Prostate gland (tissue), 2 donors: ENCODE results near the gene FXYD6.

Experiments used
- POLR2A ChIP-seq: fragments of 450-650 bp; IDR thresholded peaks from one replicate; pipeline ENCODE4 v1.6.1; 2016; ENCODE audit warnings: antibody characterized with exemption, mild to moderate bottlenecking
- TF ChIP-seq, protein P1 (sequence below), 4 experiments: fragments of 200-600 bp in 2 of 4; fragments of 450-650 bp in 2 of 4; sonication (generic) in 2 of 4; IDR thresholded peaks; 1 replicate in 3 of 4; 2 replicates in 1 of 4; pipeline ENCODE4 v1.5.1; 2016 to 2019; ENCODE audit warnings: antibody characterized with exemption in 4 of 4, mild to moderate bottlenecking in 2 of 4, moderate library complexity in 2 of 4

- TF ChIP-seq POLR2A: no peak
- TF ChIP-seq, protein P1, sequence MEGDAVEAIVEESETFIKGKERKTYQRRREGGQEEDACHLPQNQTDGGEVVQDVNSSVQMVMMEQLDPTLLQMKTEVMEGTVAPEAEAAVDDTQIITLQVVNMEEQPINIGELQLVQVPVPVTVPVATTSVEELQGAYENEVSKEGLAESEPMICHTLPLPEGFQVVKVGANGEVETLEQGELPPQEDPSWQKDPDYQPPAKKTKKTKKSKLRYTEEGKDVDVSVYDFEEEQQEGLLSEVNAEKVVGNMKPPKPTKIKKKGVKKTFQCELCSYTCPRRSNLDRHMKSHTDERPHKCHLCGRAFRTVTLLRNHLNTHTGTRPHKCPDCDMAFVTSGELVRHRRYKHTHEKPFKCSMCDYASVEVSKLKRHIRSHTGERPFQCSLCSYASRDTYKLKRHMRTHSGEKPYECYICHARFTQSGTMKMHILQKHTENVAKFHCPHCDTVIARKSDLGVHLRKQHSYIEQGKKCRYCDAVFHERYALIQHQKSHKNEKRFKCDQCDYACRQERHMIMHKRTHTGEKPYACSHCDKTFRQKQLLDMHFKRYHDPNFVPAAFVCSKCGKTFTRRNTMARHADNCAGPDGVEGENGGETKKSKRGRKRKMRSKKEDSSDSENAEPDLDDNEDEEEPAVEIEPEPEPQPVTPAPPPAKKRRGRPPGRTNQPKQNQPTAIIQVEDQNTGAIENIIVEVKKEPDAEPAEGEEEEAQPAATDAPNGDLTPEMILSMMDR (IDR thresholded peaks at IDR 0.05): peak in 2 of 4 experiments; percentile 20 to 41
These were observed 54.1 kb downstream of the FXYD6 start for GRCh38 chr11:117822074-117823033.
